GM12864 (cell line): ENCODE data around the gene ABCC10.
"Not testable (repeated sequence)": the region's sequence is repeated elsewhere in the genome, so short reads cannot be mapped to it uniquely, and the experiment has no call there.

Source experiments
- DNase-seq: peaks from one replicate; pipeline ENCODE4 v3.0.0-alpha.2; 2011; ENCODE audit warnings: low read depth
- H3K4me3 ChIP-seq: 2 replicates; pipeline ENCODE4 v1.5.1; 2011; ENCODE audit warnings: mild to moderate bottlenecking, low read depth, low read length, control low read depth
- CTCF ChIP-seq: IDR thresholded peaks from 2 replicates; pipeline ENCODE4 v1.5.1; 2011; ENCODE audit warnings: low read depth, mild to moderate bottlenecking, moderate library complexity, low read length, control low read depth, inconsistent platforms; ENCODE audit errors: missing control alignments

The ABCC10 gene

GRCh38 chr6:43460032-43460431 is 32.7 kb downstream of the ABCC10 start:
- no peak for DNase-seq
- no peak overlapping the region for H3K4me3 ChIP-seq
- TF ChIP-seq CTCF = no peak

- no peak overlapping the region for H3K4me3 ChIP-seq
- no peak for TF ChIP-seq CTCF
- DNase-seq = no peak
Observed at GRCh38 chr6:43461936-43462335, 34.6 kb downstream of the ABCC10 start.

GRCh38 chr6:43464337-43464736 is 37.0 kb downstream of the ABCC10 start:
- no peak for TF ChIP-seq CTCF
- no peak overlapping the region for H3K4me3 ChIP-seq
- no peak for DNase-seq

GRCh38 chr6:43465948-43466347 is 38.6 kb downstream of the ABCC10 start:
- no peak for DNase-seq
- no peak overlapping the region for H3K4me3 ChIP-seq
- no peak for TF ChIP-seq CTCF

- DNase-seq, H3K4me3 ChIP-seq: not testable (repeated sequence)
Observed at GRCh38 chr6:43467265-43467664, 39.9 kb downstream of the ABCC10 start.

- H3K4me3 ChIP-seq = no peak overlapping the region
- TF ChIP-seq CTCF = no peak
- no peak for DNase-seq
Observed at GRCh38 chr6:43467752-43468151, 40.4 kb downstream of the ABCC10 start.

- TF ChIP-seq CTCF = no peak
- DNase-seq = no peak
Observed at GRCh38 chr6:43468240-43468639, 40.9 kb downstream of the ABCC10 start.

More at GRCh38 chr6:43468240-43468639, 40.9 kb downstream of the ABCC10 start:
- no peak overlapping the region for H3K4me3 ChIP-seq
